A375 (cell line): ENCODE results near the gene GABPB1. TPM values are rescaled to one million over a fixed set of nuclear protein-coding genes. Genes with fewer than 3 reads are reported as not detected.

Source experiments
- small RNA-seq: library from RNA; depleted of rRNA; stranded (forward); fragments of <200 nt; gene quantifications from one replicate; pipeline ENCODE3, GENCODE V24; 2014
- total RNA-seq: library from RNA; depleted of rRNA; stranded (reverse); fragments of >200 nt; shearing (Covaris generic); gene quantifications from 2 replicates; pipeline ENCODE4 v1.2.3, GENCODE V29; 2014; rRNA removed

GABPB1 gene
- 44.9 and 46.4 TPM in 2 replicates for total RNA-seq

DNA sequence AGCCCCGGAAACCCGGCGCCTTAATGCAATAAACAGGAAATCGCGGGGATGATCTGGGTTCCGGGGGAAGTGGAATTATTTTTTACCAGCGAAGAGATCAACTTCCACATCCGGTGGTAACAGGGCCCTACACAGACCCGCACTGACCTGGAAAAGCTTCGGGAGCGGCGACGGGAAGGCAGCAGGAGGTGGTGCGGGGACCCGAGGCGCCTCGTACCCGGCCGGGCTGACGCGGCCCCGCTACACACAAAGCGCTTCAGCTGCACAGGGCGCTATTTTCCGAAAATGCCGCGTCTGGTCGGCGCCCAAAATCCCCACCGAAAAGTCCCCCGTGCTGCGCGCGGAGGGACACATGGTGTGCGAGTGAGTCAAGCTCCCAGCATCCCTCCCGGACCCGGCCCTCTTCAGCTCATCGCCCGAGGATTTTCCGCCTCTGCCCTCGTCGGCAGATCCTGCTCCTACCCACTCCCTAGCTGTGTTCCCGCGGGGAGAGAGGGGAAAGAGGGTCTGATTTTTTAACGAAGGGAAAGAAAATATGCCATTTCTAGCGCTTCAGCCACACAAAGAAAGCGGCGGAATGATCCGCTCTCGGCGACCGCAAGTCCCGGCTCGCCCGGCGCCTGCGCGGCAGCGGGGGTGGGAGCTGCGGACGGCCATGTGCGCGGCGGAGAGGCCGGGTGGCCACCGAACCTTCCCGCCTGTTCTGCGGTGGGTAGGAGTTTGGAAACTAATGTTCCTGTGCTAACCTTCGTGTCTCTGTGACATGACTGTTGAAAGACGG lies at the start of gene GABPB1:
Gene GABPB1, minus strand, starts transcription at position 361 of the 781 bp plus-strand sequence. CDS start 45,400 bp downstream, outside the sequence.

GRCh38 chr15:50265620-50266019 lies 89.4 kb downstream of the GABPB1 start, which contains the start of gene HDC:
HDC (minus strand) TSS chr15:50265726; CDS start chr15:50265623, 103 bp downstream.

Small RNA genes within 50 kb of the gene (small RNA-seq; reads per million reads assigned to genes)
- gene RNU6-94P = not detected

Other genes with a start within 250 kb of the GABPB1 start
- 0.04 and 0.58 TPM in 2 replicates for gene ATP8B4, start 236.0 kb downstream of the GABPB1 start, total RNA-seq
- 0.34 TPM in 2 replicates for gene SLC27A2, start 173.0 kb downstream of the GABPB1 start, total RNA-seq
- not detected in 2 replicates for gene HDC, start 89.5 kb downstream of the GABPB1 start, total RNA-seq
- 37.9 and 38.8 TPM in 2 replicates for gene USP8, start 69.2 kb upstream of the GABPB1 start, total RNA-seq
- gene USP50, start 191.5 kb upstream of the GABPB1 start, total RNA-seq = not detected in 2 replicates